T follicular helper cell (primary cell): ENCODE data around the gene HSPA14.
"Not testable (repeated sequence)": the region's sequence is repeated elsewhere in the genome, so short reads cannot be mapped to it uniquely, and the experiment has no call there.

Experiments
- DNase-seq: peaks from one replicate; pipeline ENCODE4 v3.0.0-alpha.2; 2020; ENCODE audit warnings: low read depth

The HSPA14 gene

DNA sequence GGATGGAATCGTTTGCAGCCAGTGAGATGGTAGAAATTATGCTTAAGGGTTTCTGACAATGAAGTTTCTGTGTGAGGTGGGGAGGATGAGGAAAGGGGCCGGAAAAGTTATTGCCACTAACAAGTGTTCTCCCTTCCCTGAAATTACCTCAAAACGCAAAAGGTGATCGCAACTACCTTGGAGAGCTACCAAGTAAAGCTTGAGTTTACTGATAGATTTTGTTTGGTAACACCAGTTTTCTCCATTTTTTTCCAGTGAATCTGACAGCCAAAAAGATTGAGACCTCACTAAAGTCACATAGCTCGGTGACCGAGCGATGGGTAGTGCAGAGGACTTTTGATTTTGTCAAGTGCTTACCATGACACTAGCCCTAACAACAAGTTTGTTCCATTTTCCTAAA lies 42.1 kb downstream of the HSPA14 start:
- no peak for DNase-seq

- DNase-seq: no peak
Observed at GRCh38 chr10:14884082-14884481, 46.0 kb downstream of the HSPA14 start.

DNA sequence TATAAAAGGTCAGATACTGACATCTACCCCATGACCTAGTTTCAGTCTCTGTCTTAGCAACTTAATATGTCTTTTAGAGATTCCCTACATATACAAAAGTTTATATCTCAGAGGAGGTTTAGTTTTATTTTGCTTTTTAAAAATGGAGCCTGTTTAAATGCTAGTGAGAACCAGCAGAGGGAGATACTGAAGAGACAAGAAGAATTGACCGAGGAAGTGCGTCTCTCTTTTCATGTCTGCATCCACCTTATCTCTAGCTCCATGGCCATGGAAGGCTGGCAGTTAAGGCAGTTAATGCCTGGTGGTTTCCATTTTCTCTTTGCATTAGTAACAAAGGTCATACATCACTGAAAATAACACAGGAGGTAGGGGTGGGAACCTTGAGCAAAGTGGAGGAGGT lies 51.2 kb downstream of the HSPA14 start:
- DNase-seq: no peak

DNA sequence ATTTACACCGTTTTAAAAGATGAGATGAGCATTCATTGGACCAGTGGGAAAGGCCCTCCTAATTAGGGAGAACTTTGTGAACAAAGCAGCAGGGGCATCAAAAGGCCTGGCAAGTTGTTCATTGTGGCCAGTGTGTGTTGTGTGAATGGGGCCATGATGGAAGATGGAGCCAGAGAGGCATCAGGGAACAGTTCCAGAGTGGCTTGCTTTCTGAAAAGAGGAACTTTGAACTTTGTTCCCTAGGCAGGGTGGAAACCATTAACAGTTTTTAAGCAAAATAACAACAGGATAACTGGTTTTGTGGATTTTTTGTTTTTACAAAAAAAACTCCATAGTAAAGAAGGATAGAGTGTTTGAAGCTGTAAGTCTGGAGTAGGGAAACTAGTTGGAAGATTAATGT lies 53.0 kb downstream of the HSPA14 start:
- no peak for DNase-seq

DNA sequence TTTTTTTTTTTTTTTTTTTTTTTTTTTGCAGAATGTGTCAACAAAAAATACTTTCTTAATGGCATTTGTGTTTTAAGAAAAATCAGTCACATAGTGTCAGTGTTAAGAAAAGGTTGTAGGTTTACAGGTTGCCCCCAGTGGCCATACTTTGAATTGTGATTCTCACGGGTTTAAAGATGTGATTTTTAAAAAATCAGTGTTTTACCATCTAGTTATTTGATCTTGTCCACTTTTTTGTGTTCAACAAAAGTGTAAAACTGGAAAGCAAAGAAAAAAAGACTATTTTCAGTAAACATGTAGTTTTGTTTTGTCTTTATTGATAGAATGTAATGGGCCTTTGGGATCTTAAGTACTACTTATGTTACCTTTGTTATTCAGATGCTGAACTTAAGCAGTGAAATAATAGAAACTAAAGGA lies 66.2 kb downstream of the HSPA14 start:
- DNase-seq: no peak

GRCh38 chr10:14904864-14905263 lies 66.8 kb downstream of the HSPA14 start:
- no peak for DNase-seq

GRCh38 chr10:14905890-14906289 lies 67.8 kb downstream of the HSPA14 start:
- no peak for DNase-seq

- no peak for DNase-seq
Observed at GRCh38 chr10:14906765-14907164, 68.7 kb downstream of the HSPA14 start.

GRCh38 chr10:14907591-14907990 lies 69.5 kb downstream of the HSPA14 start:
- not testable (repeated sequence) for DNase-seq

DNA sequence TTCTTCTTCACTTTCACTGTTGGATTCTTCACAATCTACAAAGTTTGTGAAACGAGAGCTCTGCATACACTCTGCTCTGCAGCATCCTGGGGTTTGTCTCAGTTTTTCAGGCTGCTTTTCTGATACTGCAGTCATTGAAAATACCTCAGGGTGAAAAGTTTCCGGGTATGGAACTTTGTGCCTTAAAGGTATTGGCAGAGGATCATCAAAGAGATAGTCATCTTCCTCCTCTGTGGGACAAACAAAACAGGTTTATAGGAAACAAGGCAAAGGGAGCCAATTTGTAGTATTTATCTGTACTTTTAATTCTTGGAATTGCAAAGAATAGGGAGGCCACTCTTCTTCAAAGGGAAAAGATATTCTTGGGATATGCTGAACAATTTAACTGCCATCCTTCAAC lies 71.0 kb downstream of the HSPA14 start:
- no peak for DNase-seq

- no peak for DNase-seq
Observed at GRCh38 chr10:14910953-14911352, 72.8 kb downstream of the HSPA14 start.

DNA sequence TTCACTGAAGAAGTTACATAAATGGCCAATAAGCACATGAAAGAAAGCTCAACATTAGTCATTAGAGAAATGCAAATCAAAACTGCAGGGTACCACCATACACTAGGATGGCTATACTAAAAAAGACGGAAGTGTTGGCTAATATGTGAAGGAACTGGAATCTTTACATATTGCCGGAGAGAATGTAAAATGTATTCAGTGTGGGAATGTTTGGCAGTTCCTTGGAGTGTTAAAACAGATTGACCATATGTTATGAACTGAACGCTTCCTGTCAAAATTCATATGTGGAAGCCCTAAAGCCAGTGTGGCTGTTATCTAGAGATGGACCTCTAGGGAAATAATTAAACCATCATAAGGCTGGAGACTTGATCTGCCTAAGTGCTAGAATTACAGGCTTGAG lies 73.7 kb downstream of the HSPA14 start:
- DNase-seq: no peak

- no peak for DNase-seq
Observed at GRCh38 chr10:14916600-14916999, 78.5 kb downstream of the HSPA14 start.

DNA sequence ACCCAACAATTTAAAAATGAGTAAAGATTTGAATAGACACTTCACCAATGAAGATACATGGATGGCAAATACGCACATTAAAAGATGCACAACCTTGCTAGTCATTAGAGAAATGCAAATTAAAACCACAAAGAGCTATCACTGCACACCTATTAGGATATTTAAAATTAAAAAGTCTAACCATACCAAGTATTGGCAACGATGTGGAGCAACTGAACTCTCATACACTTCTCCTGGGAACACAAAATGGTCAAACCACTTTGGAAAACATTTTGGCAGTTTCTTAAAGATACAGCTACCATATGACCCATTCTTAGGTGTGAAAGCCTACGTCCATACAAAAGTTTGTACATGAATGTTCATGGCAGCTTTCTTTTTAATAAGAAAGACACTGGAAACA lies 79.7 kb downstream of the HSPA14 start:
- DNase-seq: no peak

DNA sequence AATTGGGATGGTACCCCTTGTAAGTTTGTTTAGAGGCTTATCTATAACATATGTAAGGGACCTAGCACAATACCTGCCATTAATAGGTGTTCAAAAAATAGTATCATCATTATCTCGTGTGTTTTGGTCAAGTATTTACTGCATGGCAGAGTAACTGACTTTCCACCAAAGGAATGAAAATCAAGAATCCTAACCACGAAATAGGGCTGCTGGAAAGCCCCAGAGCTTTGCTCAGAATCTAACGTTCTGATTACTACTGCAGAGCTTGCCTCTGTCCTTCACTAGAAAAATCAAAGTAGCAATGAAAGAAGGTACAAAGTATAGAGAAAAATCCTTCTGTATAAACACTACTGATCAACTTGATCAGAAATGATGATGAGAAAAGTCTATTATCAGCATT lies 80.9 kb downstream of the HSPA14 start:
- no peak for DNase-seq
